ENCODE measurements around the gene NEK11.

The NEK11 gene

GRCh38 chr3:131026321-131027151 is at the start of gene NEK11, which contains the start of gene ASTE1:
NEK11 (plus strand) TSS chr3:131026877; CDS start chr3:131029709, 2,832 bp downstream.
ASTE1 (minus strand) TSS chr3:131026825; CDS start chr3:131025306, 1,519 bp downstream.
- TF ChIP-seq GATA2 (IDR thresholded peaks at IDR 0.05; ENCODE audit: low read depth, low read length) (no peak), GATA3 (IDR thresholded peaks at IDR 0.05; ENCODE audit: low read depth, low read length) (no peak)

- TF ChIP-seq GATA3 (IDR thresholded peaks at IDR 0.05; ENCODE audit: low read depth, low read length) (no peak), GATA2 (IDR thresholded peaks at IDR 0.05; ENCODE audit: low read depth, low read length) (no peak)
These were observed 47.6 kb upstream of the NEK11 start for GRCh38 chr3:130979117-130979516.

GRCh38 chr3:130981469-130981868 is 45.2 kb upstream of the NEK11 start:
- TF ChIP-seq GATA2 (IDR thresholded peaks at IDR 0.05; ENCODE audit: low read depth, low read length) = no peak
- no peak for TF ChIP-seq GATA3 (IDR thresholded peaks at IDR 0.05; ENCODE audit: low read depth, low read length)

GRCh38 chr3:130990282-130990681 is 36.4 kb upstream of the NEK11 start:
- TF ChIP-seq GATA3 (IDR thresholded peaks at IDR 0.05; ENCODE audit: low read depth, low read length) = no peak
- TF ChIP-seq GATA2 (IDR thresholded peaks at IDR 0.05; ENCODE audit: low read depth, low read length) = no peak

- TF ChIP-seq GATA3 (IDR thresholded peaks at IDR 0.05; ENCODE audit: low read depth, low read length) (no peak), GATA2 (IDR thresholded peaks at IDR 0.05; ENCODE audit: low read depth, low read length) (no peak)
These were observed 35.6 kb upstream of the NEK11 start for GRCh38 chr3:130991126-130991525.

- TF ChIP-seq GATA3 (IDR thresholded peaks at IDR 0.05; ENCODE audit: low read depth, low read length) = no peak
- no peak for TF ChIP-seq GATA2 (IDR thresholded peaks at IDR 0.05; ENCODE audit: low read depth, low read length)
These were observed 34.3 kb upstream of the NEK11 start for GRCh38 chr3:130992344-130992743.

GRCh38 chr3:130997289-130997688 is 29.4 kb upstream of the NEK11 start:
- no peak for TF ChIP-seq GATA2 (IDR thresholded peaks at IDR 0.05; ENCODE audit: low read depth, low read length)
- no peak for TF ChIP-seq GATA3 (IDR thresholded peaks at IDR 0.05; ENCODE audit: low read depth, low read length)

- TF ChIP-seq GATA3 (IDR thresholded peaks at IDR 0.05; ENCODE audit: low read depth, low read length) = no peak
- no peak for TF ChIP-seq GATA2 (IDR thresholded peaks at IDR 0.05; ENCODE audit: low read depth, low read length)
These were observed 25.6 kb upstream of the NEK11 start for GRCh38 chr3:131001071-131001470.

- TF ChIP-seq GATA2 (IDR thresholded peaks at IDR 0.05; ENCODE audit: low read depth, low read length) (no peak), GATA3 (IDR thresholded peaks at IDR 0.05; ENCODE audit: low read depth, low read length) (no peak)
These were observed 22.1 kb upstream of the NEK11 start for GRCh38 chr3:131004603-131005002.

GRCh38 chr3:131007256-131007655 is 19.4 kb upstream of the NEK11 start:
- no peak for TF ChIP-seq GATA3 (IDR thresholded peaks at IDR 0.05; ENCODE audit: low read depth, low read length)
- TF ChIP-seq GATA2 (IDR thresholded peaks at IDR 0.05; ENCODE audit: low read depth, low read length) = no peak

GRCh38 chr3:131007782-131008181 is 18.9 kb upstream of the NEK11 start:
- TF ChIP-seq GATA3 (IDR thresholded peaks at IDR 0.05; ENCODE audit: low read depth, low read length) = no peak
- no peak for TF ChIP-seq GATA2 (IDR thresholded peaks at IDR 0.05; ENCODE audit: low read depth, low read length)

- no peak for TF ChIP-seq GATA2 (IDR thresholded peaks at IDR 0.05; ENCODE audit: low read depth, low read length)
These were observed 18.4 kb upstream of the NEK11 start for GRCh38 chr3:131008326-131008725.

- TF ChIP-seq GATA2 (IDR thresholded peaks at IDR 0.05; ENCODE audit: low read depth, low read length) = no peak
- TF ChIP-seq GATA3 (IDR thresholded peaks at IDR 0.05; ENCODE audit: low read depth, low read length) = no peak
These were observed 17.0 kb upstream of the NEK11 start for GRCh38 chr3:131009698-131010097.

GRCh38 chr3:131018970-131019369 is 7.7 kb upstream of the NEK11 start:
- TF ChIP-seq GATA3 (IDR thresholded peaks at IDR 0.05; ENCODE audit: low read depth, low read length) (no peak), GATA2 (IDR thresholded peaks at IDR 0.05; ENCODE audit: low read depth, low read length) (no peak)

- TF ChIP-seq GATA2 (IDR thresholded peaks at IDR 0.05; ENCODE audit: low read depth, low read length) (no peak), GATA3 (IDR thresholded peaks at IDR 0.05; ENCODE audit: low read depth, low read length) (no peak)
These were observed 6.5 kb upstream of the NEK11 start for GRCh38 chr3:131020122-131020693.
